Putamen (tissue), 1 donor: ENCODE measurements around the gene P2RX5.
"Not testable (repeated sequence)": the region's sequence is repeated elsewhere in the genome, so short reads cannot be mapped to it uniquely, and the experiment has no call there.

Experiments used
- DNase-seq: peaks from one replicate; pipeline ENCODE4 v3.0.0-alpha.2; 2016; ENCODE audit warnings: low spot score

P2RX5 gene, protein sequence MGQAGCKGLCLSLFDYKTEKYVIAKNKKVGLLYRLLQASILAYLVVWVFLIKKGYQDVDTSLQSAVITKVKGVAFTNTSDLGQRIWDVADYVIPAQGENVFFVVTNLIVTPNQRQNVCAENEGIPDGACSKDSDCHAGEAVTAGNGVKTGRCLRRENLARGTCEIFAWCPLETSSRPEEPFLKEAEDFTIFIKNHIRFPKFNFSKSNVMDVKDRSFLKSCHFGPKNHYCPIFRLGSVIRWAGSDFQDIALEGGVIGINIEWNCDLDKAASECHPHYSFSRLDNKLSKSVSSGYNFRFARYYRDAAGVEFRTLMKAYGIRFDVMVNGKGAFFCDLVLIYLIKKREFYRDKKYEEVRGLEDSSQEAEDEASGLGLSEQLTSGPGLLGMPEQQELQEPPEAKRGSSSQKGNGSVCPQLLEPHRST

DNA sequence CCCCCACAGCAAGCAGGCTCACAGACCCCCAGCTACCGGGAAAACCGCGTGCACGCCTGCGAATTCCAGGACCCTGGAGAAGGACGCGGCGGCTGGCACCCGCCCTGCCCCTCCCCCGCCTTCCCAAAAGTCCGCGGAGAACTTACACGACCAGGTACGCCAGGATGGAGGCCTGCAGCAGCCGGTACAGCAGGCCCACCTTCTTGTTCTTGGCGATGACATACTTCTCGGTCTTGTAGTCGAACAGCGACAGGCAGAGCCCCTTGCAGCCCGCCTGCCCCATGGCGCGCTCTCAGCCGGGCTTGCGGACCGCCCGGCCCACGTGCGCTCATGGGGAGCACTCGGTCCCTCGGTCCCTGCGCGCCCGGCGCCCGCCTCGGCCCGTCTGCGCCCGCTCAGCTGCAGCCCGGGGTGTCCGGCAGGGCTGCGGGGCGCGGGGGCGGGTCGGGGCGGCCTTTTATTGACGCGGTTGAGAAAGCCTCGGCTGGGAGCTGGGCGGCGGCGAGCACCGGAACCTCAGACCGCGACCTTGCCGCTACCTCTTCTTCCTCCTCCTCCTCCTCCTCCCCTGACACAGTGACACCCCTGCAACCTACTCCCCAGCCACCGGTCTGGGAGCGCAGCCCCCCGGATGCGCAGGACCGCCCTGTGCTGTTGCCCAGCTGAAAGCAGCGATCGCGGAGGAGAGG is at the start of gene P2RX5:
P2RX5 (minus strand) TSS at position 433 of the 689 bp plus-strand sequence; CDS start at position 283, 150 bp downstream.
- no peak for DNase-seq

DNA sequence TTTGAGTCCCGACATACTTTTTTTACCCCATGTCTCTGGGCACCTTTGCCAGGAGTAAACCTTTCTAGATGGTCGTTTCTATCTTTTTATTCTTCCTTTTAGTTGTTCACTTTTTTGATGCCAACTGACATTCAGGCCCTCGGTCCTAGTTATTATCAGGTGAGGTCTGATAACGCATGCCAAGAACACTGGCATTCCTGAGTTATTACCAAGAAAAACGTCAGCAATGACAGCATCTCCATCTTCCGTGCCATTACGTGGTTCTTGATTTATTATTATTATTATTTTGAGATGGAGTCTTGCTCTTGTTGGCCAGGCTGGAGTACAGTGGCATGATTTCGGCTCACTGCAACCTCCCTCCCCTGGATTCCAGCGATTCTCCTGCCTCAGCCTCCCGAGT is 49.1 kb upstream of the P2RX5 start:
- no peak for DNase-seq

DNA sequence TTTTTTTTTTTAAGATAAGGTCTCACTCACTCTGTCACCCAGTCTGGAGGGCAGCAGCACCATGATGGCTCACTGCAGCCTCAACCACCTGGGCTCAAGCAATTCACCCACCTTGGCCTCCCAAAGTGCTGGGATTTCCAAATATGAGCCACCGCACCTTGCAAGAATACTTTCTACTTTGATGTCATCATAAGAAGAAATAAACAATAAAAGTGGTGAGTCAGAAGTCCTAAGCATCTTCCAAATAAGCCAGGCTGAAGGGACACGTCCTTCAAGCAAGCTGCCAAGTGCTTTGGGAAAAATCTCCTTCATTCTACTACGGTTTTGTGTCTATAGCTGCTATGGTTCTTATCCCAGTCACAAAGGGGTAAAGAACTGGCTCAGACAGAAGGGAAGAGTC is 48.1 kb upstream of the P2RX5 start:
- no peak for DNase-seq

DNA sequence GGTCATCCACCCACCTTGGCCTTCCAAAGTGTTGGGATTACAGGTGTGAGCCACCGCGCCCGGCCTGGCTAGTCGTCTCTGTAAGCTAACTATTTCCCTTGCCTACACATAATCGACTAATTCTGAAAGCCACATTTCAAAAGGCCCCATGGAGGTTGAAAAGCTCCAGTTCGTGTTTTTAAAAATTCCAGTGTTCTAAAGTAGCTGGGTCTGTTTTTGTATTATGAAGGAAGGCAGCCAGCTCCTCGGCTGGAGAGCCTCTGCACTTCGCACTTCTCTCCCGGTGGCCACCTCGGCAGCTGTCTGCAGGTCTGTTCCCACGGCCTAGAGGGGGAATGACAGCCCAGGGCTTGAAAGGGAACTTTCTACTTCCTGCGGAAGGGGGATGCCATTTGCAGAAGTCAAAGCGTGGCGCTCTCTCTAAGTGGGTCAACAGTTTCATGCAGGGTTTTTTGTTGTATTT is 44.7 kb upstream of the P2RX5 start:
- no peak for DNase-seq

DNA sequence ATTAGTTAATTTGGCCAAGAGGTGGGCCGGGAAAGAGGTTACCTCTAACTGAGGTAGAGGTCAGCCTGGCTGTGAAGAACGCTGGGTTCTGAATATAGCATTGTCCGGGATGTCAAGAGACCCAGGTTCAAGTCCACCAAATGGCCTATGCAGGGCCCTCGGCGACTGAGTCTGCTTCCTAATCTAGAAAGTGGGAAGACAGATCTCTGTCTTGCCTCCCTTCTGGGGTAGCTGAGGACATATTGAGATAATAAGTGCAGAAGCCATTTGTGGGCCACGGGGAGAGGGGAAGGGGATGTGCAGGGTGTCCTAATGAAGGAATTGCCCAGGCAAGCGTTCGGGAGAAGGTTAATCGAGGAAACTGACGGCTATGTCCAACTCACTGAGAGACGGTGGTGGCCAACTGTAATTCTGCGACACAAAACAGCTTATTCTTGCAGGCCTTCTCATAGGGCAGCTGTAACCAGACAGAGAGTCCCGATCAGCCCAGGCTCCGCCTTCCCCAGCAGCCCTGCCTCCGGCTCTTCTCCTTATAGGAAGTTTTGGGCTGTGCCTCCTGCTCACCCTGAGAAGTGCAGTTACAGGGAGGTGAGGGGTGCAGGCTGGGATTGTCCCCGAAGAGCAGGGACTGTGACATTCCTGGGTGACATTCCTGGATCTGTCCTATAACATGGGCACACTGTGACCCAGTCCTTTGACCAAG is 43.6 kb upstream of the P2RX5 start:
- DNase-seq = no peak

DNA sequence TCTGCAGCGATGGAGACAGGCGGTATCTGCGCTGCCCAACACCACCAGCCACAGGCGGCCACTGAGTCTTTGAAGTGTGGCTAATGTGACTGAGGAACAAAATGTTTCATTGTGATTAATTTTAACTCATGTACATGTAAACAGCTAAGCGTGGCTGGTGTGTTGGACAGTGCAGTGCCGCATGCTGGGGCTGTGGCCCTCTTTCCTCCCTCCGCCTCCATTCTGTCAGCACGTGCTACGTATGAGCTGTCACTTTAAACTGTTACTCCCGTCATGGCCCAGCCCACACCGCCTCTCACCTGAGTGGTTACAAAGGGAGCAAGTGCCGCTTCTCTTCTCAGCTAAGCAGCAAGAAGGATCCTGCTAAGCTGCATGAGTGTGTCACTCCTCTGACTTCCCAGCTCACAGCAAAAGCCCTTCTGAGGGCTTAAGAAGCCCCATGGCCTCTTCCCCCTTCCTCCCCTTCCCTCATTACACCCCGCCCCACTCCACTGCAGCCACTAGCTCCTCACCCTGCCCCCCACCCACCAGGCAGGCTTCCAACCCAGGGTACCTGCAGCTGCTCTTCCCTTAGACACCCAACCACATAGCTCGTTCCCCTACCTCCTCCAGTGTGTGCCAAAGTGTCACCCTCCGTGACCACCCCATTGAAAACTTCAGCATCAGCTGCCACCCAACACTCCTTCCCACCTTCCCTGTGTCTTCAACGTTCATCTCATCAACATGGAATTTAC is 42.8 kb upstream of the P2RX5 start:
- peak; percentile 71 for DNase-seq

DNA sequence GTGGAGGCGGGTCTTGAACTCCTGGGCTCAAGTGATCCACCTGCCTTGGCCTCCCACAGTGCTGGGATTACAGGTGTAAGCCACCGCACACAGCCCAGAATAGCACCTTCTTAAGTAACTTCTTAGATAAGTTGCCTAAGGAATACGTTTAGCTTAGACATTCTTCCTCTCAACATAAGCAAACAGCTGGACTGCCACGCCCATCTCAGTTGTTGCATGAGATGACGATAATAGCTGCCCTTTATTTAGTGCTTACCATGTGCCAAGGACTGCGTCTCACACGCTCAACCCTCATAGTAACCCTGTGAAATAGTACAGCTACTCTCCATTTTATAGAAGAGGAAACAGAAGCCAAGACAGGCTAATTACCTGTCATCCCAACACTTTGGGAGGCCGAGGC is 39.6 kb upstream of the P2RX5 start:
- DNase-seq = no peak

DNA sequence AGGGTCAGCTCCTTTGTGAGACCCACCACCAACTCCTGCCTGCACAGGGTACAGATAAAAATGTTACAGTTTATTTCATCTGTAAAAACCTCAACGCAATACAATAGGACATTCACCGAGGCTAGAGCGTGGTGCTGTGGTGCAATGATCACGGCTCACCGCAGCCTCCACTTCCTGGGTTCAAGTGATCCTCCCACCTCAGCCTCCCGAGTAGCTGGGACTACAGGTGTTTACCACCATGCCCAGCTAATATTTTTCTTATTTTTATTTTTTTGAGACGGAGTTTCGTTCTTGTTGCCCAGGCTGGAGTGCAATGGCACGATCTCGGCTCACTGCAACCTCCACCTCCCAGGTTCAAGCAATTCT is 38.9 kb upstream of the P2RX5 start:
- DNase-seq = not testable (repeated sequence)

DNA sequence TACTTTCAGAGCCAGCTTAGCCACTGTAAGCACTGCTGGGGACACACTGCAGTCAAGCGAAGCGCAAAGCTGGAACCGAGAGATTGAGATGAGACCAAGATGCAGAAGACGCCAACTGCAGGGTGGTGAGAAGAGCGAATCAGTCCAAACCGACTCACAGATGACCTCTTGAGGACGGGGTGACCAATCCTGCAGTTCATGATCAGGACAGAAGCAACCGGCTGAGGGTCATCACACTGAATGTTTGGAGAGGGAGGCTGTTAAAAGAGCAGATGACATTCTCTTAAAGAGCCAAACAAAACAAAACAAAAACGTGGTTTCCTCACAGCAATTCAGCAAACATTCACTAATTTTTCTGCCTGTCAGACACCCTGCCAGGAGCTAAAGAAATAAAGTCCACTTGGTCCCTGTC is 36.3 kb upstream of the P2RX5 start:
- no peak for DNase-seq

DNA sequence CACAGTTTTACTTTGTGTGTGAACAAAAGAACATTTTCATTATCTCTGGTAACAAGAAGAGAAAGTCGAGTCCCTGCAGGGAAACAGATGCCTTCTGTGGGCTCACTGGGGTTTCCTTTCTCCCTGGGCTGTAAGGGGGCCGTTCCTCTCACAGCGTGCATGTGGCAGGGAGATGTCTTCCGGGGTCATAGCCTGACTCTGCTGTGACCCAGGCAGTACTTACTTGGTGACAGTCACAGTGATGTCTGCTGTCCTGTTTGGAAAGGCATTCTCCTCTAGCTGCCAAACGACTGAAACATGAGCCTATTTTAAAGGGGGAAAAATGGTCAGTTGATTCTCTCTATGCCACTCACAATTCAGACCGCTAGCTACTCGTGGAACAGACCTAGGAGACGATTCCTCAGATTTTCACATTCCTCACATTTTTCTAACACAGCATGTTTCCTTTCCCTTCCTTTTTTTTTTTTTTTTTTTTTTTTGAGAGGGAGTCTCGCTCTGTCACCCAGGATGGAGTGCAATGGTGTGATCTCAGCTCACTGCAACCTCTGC is 35.0 kb upstream of the P2RX5 start:
- no peak for DNase-seq

DNA sequence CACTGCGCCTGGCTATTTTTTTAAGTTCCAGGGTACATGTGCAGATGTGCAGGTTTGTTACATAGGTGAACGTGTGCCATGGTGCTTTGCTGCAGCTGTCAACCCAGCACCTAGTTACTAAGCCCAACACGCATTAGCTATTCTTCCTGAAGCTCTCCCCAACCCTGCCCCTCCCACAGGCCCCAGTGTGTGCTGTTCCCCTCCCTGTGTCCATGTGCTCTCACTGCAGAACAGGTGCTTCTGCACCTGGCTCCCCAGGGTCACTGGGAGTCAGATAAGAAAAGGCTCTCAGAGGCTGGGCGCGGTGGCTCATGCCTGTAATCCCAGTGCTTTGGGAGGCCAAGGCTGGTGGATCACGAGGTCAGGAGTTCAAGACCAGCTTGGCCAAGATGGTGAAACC is 33.9 kb upstream of the P2RX5 start:
- no peak for DNase-seq

DNA sequence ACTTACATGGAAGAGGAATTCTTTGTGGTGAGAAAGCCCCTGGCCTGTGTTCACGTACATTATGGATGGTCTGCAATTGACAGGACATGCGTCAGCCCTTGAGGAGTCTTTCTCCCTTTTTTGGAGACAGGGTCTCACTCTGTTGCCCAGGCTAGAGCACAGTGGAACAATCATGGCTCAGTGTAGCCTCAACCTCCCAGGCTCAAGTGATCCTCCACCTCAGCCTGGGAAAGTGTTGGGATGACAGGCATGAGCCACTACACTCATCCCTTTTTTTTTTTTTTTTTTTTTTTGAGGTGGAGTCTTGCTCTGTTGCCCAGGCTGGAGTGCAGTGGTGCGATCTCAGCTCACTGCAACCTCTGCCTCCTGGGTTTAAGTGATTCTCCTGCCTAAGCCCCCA is 32.1 kb upstream of the P2RX5 start:
- DNase-seq = not testable (repeated sequence)

DNA sequence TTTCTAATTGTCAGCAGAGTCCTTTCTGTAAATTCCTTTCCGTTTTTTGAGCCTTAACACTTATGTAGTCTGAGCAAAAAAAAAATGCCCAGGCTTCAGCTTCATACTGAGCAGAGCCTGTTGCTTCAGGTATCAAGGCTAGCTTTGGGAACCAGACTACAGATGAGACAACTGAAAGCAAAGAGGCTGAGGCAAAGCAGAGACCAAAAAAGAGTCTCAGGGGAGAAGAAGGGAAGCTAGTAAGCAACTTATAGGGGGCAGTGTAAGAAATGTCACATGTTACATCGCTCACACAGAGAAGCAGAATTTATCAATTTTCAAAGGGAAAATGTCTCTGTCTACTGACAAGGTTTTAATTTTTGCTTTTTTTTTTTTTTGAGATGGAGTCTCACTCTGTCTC is 31.1 kb upstream of the P2RX5 start:
- DNase-seq = no peak

DNA sequence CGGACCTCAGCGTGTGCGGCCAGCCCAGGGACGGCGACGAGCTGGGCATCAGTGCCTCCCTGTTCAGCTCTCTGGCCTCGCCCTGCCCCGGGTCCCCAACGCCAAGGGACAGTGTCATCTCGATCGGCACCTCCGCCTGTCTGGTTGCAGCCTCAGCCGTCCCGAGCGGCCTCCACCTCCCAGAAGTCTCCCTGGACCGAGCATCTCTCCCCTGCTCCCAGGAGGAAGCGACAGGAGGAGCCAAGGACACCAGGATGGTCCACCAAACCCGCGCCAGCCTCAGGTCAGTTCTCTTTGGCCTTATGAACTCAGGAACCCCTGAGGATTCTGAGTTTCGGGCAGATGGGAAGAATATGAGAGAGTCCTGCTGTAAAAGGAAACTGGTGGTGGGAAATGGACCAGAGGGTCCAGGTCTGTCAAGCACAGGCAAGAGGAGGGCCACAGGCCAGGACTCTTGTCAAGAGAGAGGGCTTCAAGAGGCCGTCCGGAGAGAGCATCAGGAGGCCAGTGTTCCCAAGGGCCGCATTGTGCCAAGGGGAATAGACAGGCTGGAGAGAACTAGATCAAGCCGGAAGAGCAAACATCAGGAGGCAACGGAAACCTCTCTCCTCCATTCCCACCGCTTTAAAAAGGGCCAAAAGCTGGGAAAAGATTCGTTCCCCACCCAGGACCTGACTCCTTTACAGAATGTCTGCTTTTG is 28.6 kb upstream of the P2RX5 start:
- no peak for DNase-seq

DNA sequence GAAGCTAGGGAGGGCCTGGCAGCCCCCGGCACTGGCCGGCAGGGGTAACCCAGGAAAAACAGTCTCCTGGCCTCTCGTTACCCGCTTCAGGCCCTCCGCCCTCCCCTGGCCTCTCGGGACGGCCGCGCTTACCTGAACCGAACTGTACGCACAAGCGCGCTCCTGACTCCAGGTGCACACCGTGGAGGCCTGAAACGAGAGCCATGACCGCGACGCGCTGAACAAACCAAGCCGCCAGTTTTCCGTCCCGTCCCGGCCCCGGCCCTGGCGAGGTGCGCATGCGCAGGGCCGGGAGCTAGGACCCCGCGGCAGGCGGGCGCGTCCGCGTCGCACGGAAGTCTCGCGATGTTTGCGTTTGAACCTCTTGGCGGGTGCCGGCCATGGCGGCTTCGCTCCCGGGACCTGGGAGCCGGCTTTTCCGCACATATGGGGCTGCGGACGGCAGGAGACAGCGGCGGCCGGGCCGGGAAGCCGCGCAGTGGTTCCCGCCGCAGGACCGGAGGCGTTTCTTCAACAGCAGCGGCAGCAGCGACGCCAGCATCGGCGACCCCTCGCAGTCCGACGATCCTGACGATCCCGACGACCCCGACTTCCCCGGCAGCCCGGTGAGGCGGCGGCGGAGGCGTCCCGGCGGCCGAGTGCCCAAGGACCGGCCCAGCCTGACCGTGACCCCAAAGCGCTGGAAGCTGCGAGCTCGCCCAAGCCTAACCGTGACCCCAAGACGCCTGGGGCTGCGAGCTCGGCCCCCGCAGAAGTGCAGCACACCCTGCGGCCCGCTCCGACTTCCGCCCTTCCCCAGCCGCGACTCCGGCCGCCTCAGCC is 27.8 kb upstream of the P2RX5 start, which contains the start of gene HASPIN:
HASPIN (plus strand) TSS at position 348 of the 822 bp plus-strand sequence; CDS start at position 381, 33 bp downstream.
- peak; percentile 85 for DNase-seq

DNA sequence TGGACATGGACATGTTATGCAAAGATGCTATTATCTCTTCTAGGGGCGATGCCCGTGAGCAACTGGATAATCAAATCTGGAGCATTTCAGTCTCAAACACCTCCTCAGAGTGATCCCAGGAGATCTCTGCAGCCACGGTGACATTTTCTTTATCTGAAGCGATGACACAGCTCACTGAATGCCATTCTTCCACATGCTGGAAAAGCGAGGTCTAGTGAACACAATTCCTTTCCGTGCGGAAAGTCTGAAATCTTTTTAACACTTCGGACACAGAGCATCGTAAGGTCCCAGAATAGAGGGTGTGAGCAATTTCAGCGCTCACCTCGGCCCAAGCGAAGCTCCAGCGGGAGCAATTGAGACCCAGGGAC is 27.2 kb upstream of the P2RX5 start:
- no peak for DNase-seq

DNA sequence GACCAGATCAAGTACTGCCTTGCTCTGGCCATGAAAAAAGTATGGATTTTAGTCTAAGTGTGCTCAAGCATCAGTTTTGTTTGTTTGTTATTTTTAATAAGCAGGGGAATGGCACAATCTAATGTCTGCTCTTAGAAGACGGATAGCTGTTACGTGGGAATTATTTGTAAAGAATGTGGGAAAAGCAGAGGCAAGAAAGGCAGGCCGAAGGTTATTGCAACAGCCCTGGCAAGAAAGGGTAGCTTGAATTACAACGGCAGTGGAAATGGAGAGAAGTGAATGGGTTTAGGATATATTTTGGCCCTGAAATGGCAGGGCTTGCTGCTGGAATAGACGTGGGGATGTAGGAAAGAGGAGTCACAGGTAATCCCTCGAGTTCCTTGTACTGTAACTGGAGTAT is 26.8 kb upstream of the P2RX5 start:
- DNase-seq = no peak

DNA sequence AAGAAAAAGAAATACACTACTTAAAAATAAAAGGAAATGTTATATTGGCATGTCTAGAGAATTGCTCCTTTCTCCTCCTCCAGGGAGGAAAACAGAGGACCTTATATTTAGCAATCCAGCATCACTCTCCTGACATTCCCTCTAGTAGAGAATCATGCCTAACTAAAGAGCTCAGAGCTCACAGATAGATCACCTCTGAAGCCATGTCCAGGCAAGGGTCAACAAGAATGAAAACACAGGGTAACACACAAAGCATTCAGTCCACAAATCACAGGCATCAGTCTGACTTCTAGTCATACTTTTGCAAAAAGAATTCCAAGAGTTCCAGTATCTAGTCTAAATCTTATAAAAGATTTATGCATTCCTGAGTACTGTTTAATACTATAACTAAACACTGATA is 23.3 kb upstream of the P2RX5 start:
- no peak for DNase-seq

DNA sequence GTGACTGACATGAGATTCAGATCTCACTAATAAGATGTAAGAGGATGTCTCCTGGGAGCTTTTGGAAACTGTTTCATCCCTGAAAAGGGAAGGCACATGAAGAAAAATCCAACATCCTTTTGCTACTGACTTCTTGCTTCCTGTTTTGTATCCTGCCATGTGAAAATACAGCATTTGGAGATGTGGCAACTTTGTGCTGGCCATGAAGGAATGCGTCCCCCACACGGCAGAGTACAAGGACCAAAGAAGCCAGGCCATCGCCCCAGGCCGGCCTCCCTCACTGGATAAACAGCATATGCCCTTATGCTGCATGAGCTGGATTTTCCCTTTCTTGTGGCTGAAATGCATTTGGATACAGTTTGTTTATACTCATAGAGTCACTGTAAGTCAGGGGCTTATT is 22.2 kb upstream of the P2RX5 start:
- DNase-seq = no peak

DNA sequence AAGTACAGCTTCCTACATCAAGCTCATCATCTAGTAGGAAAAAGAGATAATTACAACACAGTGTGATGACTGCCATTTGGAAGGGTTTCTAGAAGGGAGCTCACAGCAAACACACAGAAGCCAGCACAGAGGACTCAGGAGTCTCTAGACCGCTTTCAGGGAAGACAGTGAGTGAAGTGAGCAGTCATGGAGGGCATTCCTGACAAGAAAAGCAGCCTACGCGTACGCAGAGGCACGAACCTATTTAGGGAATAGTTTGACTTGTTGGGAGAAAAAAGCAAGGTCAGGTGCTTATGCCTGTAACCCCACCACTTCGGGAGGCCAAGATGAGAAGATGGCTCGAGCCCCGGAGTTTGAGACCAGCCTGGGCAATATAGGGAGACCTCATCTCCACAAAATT is 19.3 kb upstream of the P2RX5 start:
- DNase-seq = no peak
